ENCODE results near the gene LYRM1. TPM values are rescaled to one million over a fixed set of nuclear protein-coding genes. Genes with fewer than 3 reads are reported as not detected.
A peak's percentile ranks its signal among the peaks of the same experiment; 100 is the strongest.

The LYRM1 gene
- total and polyA plus RNA-seq, 2 of the 8 experiments (the other 6 are each of a cell fraction or from before 2014, with no cell fraction given): 11.6 to 13.4 TPM

DNA sequence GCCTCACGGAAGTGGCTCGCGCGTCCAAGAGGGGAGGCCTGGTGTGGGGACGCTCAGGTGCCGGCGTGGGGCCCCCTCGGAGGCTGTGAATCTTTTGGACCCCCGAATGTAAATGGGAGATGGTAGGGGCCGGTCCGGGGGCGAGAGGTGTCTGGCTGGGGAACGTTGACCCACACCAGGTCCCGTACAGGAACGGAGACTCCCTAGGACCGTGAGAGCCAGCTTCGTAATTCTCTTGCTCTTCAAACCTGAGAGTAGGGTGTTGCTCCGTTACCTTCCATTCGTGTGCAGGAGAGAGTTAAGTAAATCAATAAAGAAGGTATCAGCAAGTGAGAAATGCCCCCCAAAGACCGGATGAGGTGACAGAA lies 481 bp downstream of the LYRM1 start:
- peak overlapping the region; percentile 86 to 92 (median 90) for H3K4me3 ChIP-seq (ENCODE audit: extremely low read depth in 1 of 4, insufficient read depth in 2 of 4, low read depth in 3 of 4, low read length in 4 of 4)
- peak overlapping the region; percentile 89 to 98 (median 96) for H3K9ac ChIP-seq (replicated peaks in 1 of 4; ENCODE audit: extremely low read depth in 1 of 4, low read depth in 3 of 4, low read length in 3 of 4)
- no peak overlapping the region for H2BK20ac ChIP-seq (ENCODE audit: low read length)
- peak overlapping the region; percentile 93 for H2BK5ac ChIP-seq (ENCODE audit: low read depth, low read length)
- ChIA-PET POLR2A (ENCODE audit: partially characterized antibody) (interaction anchor here (0.6 to 2.9 kb wide), 11 partner anchors 8 to 94 kb away, joined by 3 to 16 read pairs (median 6); partner anchors contain the start of genes ERI2 and REXO5), CTCF (ENCODE audit: partially characterized antibody) (no interaction called here)
- H3K27me3 ChIP-seq (replicated peaks in 1 of 4; ENCODE audit: control insufficient read depth in 3 of 4, extremely low read depth in 1 of 4, insufficient read depth in 3 of 4, low read length in 3 of 4): no peaks in the 10 kb centered on the region
- H3K4me1 ChIP-seq (replicated peaks in 1 of 4; ENCODE audit: control insufficient read depth in 3 of 4, insufficient read depth in 4 of 4, low read length in 3 of 4): peaks cover 0 to 9% (median 3%) of the 10 kb centered on the region in 4 experiments; a peak in 3 of 7 replicates
- H4K5ac ChIP-seq (ENCODE audit: insufficient read length, low read depth, low read length): peak overlapping the region; percentile 44
- H3K4me2 ChIP-seq (ENCODE audit: insufficient read depth in 1 of 2, low read depth in 2 of 2, low read length in 2 of 2): peak overlapping the region; percentile 89 to 97
- H4K91ac ChIP-seq (replicated peaks; ENCODE audit: insufficient read length, low read length): peak overlapping the region; percentile 22
- 2% methylated on average over 20 of the region's 20 CpGs; no CpG with 5 or more reads in 1 of the 2 experiments for WGBS, 2 experiments (ENCODE audit: extremely low coverage in 1 of 2, insufficient coverage in 1 of 2, insufficient read length in 1 of 2, insufficient replicate concordance in 2 of 2, low coverage in 1 of 2, low lambda C conversion rate in 2 of 2, missing lambda C conversion rate in 1 of 2)
- H3K27ac ChIP-seq (ENCODE audit: low read depth, low read length): peak overlapping the region; percentile 97
- no peak overlapping the region for H2AK5ac ChIP-seq (ENCODE audit: low read depth, low read length)
- H2BK15ac ChIP-seq (ENCODE audit: low read length): no peak overlapping the region
- FAIRE-seq (no peak), DNase-seq (ENCODE audit: low read depth in 1 of 2, low spot score in 2 of 2) (no peak)
- H4K20me1 ChIP-seq (replicated peaks in 1 of 2; ENCODE audit: control insufficient read depth in 1 of 2, insufficient read depth in 2 of 2, low read length in 2 of 2): no peaks in the 10 kb centered on the region
- no peaks in the 10 kb centered on the region for H3K9me3 ChIP-seq (ENCODE audit: insufficient read depth in 2 of 2, low read depth in 1 of 2, low read length in 1 of 2)
- H2BK12ac ChIP-seq (ENCODE audit: low read depth, low read length): peak overlapping the region; percentile 2; the same call in 1 of the 2 replicates
- H2BK120ac ChIP-seq (replicated peaks; ENCODE audit: low read depth, low read length): no peak overlapping the region
- peak overlapping the region; percentile 96; the same call in 1 of the 2 replicates for H4K8ac ChIP-seq (ENCODE audit: extremely low read depth, insufficient read depth, low read length)
- H3K14ac ChIP-seq (ENCODE audit: insufficient read length): no peak overlapping the region
- peaks cover 6 to 56% of the 10 kb centered on the region in 2 experiments; a peak in 2 of 4 replicates for H3K79me2 ChIP-seq (ENCODE audit: control insufficient read depth in 1 of 2, insufficient read depth in 2 of 2, low read length in 2 of 2)
- peaks cover 0 to 7% (median 2%) of the 10 kb centered on the region in 4 experiments; a peak in 4 of 8 replicates for H3K36me3 ChIP-seq (ENCODE audit: control insufficient read depth in 2 of 4, insufficient read depth in 4 of 4, low read length in 3 of 4)
- H2AFZ ChIP-seq (ENCODE audit: low read length): peak overlapping the region; percentile 47; the same call in 1 of the 2 replicates
- peak overlapping the region; percentile 89; the same call in 1 of the 2 replicates for H3K18ac ChIP-seq (ENCODE audit: extremely low read depth, low read length)
- H3K79me1 ChIP-seq (ENCODE audit: low read depth, low read length): peaks cover 2% of the 10 kb centered on the region
- H3K4ac ChIP-seq (replicated peaks; ENCODE audit: insufficient read length, low read depth, low read length): no peak overlapping the region
- H3K23me2 ChIP-seq (ENCODE audit: low read depth, low read length): peaks cover 6% of the 10 kb centered on the region; the same call in 1 of the 2 replicates
- peak overlapping the region; percentile 36 for H3K56ac ChIP-seq (replicated peaks; ENCODE audit: insufficient read length, low read depth, low read length)
- H3K23ac ChIP-seq (ENCODE audit: insufficient read length): no peak overlapping the region
- TF ChIP-seq, protein P1, sequence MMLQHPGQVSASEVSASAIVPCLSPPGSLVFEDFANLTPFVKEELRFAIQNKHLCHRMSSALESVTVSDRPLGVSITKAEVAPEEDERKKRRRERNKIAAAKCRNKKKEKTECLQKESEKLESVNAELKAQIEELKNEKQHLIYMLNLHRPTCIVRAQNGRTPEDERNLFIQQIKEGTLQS (IDR thresholded peaks at IDR 0.05; ENCODE audit: insufficient read depth, low read depth, low read length): no peak
- TF ChIP-seq, protein P2, sequence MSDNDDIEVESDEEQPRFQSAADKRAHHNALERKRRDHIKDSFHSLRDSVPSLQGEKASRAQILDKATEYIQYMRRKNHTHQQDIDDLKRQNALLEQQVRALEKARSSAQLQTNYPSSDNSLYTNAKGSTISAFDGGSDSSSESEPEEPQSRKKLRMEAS (IDR thresholded peaks at IDR 0.05): no peak
- TF ChIP-seq KDM1A (IDR thresholded peaks at IDR 0.05; ENCODE audit: borderline replicate concordance, low read length) (no peak), SP1 (IDR thresholded peaks at IDR 0.05; ENCODE audit: low read depth, low read length) (no peak), TBP (IDR thresholded peaks at IDR 0.05; ENCODE audit: low read depth, low read length) (no peak), HDAC6 (IDR thresholded peaks at IDR 0.05; ENCODE audit: low read depth, low read length) (no peak), SP2 (IDR thresholded peaks at IDR 0.05; ENCODE audit: low read length) (no peak)
- TF ChIP-seq, protein P3, sequence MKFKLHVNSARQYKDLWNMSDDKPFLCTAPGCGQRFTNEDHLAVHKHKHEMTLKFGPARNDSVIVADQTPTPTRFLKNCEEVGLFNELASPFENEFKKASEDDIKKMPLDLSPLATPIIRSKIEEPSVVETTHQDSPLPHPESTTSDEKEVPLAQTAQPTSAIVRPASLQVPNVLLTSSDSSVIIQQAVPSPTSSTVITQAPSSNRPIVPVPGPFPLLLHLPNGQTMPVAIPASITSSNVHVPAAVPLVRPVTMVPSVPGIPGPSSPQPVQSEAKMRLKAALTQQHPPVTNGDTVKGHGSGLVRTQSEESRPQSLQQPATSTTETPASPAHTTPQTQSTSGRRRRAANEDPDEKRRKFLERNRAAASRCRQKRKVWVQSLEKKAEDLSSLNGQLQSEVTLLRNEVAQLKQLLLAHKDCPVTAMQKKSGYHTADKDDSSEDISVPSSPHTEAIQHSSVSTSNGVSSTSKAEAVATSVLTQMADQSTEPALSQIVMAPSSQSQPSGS (IDR thresholded peaks at IDR 0.05; ENCODE audit: low read length): no peak
- TF ChIP-seq, protein P4, sequence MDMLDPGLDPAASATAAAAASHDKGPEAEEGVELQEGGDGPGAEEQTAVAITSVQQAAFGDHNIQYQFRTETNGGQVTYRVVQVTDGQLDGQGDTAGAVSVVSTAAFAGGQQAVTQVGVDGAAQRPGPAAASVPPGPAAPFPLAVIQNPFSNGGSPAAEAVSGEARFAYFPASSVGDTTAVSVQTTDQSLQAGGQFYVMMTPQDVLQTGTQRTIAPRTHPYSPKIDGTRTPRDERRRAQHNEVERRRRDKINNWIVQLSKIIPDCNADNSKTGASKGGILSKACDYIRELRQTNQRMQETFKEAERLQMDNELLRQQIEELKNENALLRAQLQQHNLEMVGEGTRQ (IDR thresholded peaks at IDR 0.05; ENCODE audit: low read length): no peak
